HTR-8/SVneo (cell line): ENCODE results near the gene RHBDD2.
"Not testable (repeated sequence)": the region's sequence is repeated elsewhere in the genome, so short reads cannot be mapped to it uniquely, and the experiment has no call there.

ENCODE experiments used
- DNase-seq: peaks from one replicate; pipeline ENCODE4 v3.0.0; 2011; ENCODE audit warnings: low spot score, mixed read lengths; ENCODE audit not compliant: insufficient read length
- FAIRE-seq: peaks from 2 replicates; lab custom pipeline; 2011; peaks lifted over from hg19 to GRCh38; lab: Jason Lieb, UNC

The RHBDD2 gene

DNA sequence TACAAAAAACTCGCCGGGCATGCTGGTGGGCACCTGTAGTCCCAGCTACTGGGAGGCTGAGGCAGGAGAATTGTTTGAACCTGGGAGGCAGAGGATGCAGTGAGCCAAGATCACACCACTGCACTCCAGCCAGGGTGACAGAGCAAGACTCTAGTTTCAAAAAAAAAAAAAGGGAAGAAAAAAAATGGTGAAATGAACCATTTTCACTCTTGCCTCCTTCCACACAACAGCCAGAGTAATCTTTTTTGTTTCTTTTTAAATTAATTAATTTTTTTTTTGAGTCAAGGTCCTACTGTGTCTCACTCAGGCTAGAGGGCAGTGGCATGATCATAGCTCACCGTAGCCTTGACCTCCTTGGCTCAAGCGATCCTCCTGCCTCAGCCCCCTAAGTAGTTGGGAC is 14.6 kb upstream of the RHBDD2 start:
- FAIRE-seq, DNase-seq: not testable (repeated sequence)

DNA sequence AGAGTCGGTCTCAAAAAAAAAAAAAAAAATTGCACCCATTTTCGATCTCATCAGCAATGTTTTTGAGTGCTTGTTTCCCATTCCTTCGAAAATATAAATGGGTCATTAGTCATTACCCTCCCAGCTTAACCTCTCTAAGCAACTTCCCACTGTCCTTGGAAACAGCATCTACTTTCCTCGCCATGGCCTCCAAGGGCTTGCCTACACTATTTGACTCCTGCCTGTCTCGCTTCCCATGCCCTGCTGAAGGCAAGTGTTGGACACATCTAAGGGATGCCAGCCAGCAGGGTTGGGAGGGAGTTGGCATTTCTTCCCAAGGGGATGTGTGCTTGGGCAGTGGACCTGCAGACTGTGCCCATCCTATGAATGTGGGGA is 12.7 kb upstream of the RHBDD2 start:
- DNase-seq (no peak), FAIRE-seq (no peak)

- FAIRE-seq (no peak), DNase-seq (peak; percentile 64)
These were observed 12.1 kb upstream of the RHBDD2 start for GRCh38 chr7:75866489-75867389.

DNA sequence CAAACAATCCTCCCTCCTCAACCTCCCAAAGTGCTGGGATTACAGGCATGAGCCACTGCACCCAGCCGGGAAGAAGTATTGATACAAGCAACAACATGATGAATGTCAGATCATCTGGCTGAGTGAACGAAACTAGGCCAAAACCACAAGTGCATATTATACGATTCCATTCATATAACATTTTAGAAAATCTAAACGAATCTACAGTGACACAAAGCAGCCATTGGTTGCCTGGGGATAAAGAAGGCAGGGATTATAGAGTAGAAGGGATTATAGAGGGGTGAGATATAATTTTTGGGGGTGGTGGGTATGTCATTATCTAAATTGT is 11.5 kb upstream of the RHBDD2 start:
- no peak for FAIRE-seq
- DNase-seq = no peak

DNA sequence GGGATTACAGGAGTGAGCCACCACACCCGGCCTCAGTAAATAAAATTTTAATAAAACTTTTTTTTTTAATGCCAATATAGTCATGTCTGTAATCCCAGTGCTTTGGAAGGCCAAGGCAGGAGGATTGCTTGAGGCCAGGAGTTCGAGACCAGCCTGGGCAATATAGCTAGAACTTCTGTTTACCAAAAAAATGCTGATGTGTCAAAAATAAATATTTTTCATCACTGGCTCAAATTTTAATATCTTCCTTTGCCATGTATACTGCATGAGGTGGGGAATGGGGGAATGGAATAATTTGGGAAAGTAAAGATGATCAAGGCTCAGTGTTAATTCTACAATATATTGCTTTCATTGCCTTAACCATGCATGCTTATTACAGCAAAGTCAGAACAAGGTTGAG is 10.7 kb upstream of the RHBDD2 start:
- FAIRE-seq (no peak), DNase-seq (no peak)

DNA sequence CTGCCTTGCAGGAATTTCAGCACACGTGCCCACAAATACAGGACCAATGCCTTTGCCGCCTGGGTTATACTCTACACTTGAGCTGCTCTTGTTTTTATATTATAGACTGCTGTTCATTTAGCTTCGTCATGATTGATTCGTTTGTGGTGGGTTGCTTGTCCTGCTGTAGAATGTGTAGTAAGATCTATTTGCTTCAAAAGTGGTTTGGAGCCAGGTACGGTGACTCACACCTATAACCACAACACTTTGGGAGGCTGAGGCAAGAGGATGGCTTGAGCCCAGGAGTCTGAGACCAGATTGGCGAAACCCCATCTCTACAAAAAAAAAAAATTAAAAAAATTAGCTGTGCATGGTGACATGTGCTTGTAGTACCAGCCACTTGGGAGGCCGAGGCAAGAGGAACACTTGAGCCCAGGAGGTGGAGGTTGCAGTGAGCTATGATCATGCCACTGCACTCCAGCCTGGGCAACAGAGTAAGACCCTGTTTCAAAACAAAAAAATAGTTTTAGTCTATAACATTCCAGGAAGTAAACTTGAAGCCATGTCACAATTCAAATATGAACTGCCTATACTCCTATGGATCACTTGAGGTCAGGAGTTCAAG is 9.0 kb upstream of the RHBDD2 start:
- FAIRE-seq (no peak), DNase-seq (no peak)

DNA sequence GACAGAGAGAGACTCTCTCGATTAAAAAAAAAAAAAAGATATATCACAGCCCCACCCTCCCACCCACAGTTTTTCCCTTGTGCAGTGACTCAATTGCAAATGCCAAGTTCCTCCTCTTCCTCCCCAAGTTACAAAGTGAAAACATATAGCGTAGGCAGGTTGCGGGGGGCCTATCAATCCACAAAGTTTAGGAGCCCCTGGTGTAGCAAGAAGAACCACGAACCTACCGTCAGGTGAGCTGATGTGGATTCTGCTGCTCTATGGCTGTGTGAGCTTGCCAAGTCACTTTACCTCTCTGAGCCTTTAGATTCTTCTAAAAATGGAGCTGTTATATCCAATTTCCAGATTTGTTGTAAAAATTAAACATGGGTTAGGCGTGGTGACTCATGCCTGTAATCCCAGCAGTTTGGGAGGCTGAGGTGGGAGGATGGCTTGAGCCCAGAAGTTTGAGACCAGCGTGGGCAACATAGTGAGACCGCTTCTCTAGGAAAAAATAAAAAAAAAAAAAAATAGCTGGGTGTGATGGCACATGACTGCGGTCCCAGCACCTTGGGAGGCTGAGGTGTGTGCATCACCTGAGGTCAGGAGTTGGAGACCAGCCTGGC is 8.2 kb upstream of the RHBDD2 start:
- DNase-seq (no peak), FAIRE-seq (no peak)

- DNase-seq = no peak
- FAIRE-seq = no peak
These were observed 6.6 kb upstream of the RHBDD2 start for GRCh38 chr7:75872073-75872782.

- not testable (repeated sequence) for DNase-seq, FAIRE-seq
These were observed 4.7 kb upstream of the RHBDD2 start for GRCh38 chr7:75874180-75874579.

GRCh38 chr7:75875113-75876080 is 3.4 kb upstream of the RHBDD2 start:
- DNase-seq = no peak
- FAIRE-seq = no peak

DNA sequence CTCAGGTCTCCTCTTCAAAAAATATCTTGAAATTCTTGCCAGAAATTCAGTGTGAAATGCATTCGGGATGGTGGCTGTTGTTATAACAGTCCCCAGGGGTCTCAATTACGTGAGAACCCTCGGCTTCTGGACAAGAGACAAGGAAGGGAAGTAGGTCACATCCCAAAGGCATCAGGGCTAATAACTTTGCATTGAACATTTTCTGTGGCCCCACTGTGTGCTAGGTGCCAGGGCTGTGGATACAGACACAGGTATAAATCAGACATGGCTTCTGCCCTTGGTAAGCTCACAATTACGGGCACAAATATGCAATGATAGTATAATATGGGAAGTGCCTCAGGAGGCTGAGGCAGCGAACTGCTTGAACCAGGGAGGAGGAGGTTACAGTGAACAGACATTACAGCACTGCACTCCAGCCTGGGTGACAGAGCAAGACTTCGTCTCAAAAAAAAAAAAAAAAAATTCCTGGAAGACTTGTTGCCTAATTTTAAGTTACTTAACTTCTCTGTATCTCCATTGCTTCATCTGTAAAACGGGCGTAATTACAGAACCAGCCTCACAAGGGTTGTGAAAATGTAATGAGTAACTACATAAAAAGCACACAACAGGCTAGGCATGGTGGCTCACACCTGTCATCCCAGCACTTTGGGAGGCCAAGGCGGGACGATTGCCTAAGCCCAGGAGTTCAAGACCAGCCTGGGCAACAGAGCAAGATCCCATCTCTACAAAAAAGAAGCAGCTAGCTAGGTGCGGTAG is 2.5 kb upstream of the RHBDD2 start:
- FAIRE-seq = no peak
- no peak for DNase-seq

- DNase-seq (no peak), FAIRE-seq (no peak)
These were observed 494 bp upstream of the RHBDD2 start for GRCh38 chr7:75878312-75878768.

- DNase-seq (no peak), FAIRE-seq (no peak)
These were observed 944 bp downstream of the RHBDD2 start for GRCh38 chr7:75879771-75880184.

DNA sequence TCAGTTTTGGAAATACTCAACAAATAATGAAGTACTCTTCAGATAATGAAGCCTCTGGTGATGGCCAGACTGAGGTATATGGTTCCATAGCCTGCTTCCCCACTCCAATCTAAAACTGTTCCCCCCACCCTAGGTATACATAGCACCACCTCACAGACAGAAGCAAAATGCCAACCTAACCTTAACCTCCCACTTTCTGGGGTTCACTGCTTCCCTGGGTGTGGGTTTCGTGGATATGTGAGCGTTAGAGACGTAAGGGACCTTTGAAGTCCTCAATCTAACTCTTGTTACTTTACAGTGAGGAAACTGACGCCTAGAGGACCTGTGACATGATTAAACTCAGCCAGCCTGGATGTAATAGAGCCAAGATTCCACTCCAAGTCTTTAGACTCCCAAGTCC is 1.4 kb downstream of the RHBDD2 start:
- FAIRE-seq (no peak), DNase-seq (no peak)

DNA sequence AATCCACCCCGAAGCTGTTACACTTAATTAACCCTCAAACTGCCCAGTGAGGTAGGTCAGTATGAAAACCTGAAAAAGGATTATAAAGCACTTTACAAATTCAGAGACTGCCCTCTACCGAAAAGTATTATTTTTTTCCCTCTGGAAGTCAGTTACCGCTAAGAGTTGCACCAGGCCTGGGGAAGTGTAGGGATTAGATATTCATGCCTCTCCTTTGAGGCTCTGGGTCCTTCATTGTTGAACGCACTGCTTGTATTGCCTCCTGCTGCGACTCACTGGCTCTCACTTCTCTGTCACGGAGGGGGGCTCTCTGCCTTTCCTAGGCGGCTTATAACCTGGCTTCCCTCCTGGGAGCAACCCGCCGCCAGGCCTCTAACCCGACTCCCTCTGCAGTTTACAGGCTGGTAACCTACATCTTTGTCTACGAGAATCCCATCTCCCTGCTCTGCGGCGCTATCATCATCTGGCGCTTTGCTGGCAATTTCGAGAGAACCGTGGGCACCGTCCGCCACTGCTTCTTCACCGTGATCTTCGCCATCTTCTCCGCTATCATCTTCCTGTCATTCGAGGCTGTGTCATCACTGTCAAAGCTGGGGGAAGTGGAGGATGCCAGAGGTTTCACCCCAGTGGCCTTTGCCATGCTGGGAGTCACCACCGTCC is 2.7 kb downstream of the RHBDD2 start:
- no peak for DNase-seq
- no peak for FAIRE-seq

DNA sequence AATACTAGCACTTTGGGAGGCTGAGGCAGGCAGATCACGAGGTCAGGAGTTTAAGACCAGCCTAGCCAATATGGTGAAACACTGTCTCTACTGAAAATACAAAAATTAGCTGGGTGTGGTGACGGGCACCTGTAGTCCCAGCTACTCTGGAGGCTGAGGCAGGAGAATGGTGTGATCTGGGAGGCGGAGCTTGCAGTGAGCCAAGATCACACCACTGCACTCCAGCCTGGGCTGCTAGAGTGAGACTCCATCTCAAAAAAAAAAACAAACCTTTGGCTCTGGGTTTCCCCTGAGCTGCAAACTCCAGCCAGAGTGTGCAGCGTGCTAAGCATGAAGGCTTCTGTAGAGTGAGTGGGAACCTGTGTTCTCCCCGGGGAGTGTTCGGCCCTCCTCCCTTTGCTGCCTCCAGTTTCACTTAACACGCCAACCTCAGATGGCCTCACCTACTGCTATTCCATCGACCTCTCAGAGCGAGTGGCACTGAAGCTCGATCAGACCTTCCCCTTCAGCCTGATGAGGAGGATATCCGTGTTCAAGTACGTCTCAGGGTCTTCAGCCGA is 4.5 kb downstream of the RHBDD2 start:
- not testable (repeated sequence) for DNase-seq, FAIRE-seq

DNA sequence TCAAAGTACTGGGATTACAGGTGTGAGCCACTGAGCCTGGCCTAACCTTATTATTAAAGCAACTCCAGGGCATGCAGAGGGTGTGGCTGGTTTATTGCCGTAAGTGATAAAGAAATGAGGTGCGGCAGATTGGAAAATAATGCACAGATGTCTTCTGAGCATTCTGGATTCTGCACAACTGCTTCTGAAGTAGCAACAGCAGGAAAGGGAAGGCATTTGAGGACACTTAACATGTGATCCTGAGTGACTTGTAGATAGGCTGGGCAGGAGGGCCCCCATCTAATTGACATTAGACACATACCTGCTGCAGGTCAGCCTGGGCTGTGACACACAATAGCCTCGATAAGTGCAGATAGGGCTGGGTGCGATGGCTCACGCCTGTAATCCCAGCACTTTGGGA is 5.6 kb downstream of the RHBDD2 start:
- no peak for FAIRE-seq
- no peak for DNase-seq

GRCh38 chr7:75885036-75885435 is 6.2 kb downstream of the RHBDD2 start:
- FAIRE-seq (no peak), DNase-seq (no peak)
